K562 (cell line): ENCODE data around the gene COMTD1. TPM values are rescaled to one million over a fixed set of nuclear protein-coding genes. Genes with fewer than 3 reads are reported as not detected.
A peak's percentile ranks its signal among the peaks of the same experiment; 100 is the strongest.

Source experiments
- ATF7 ChIP-seq: fragments of 450-650 bp; IDR thresholded peaks from 2 replicates; pipeline ENCODE4 v1.7.1; 2014; ENCODE audit warnings: mild to moderate bottlenecking, moderate library complexity
- BRD9 ChIP-seq: fragments of 450-650 bp; IDR thresholded peaks from 2 replicates; pipeline ENCODE4 v1.6.1; 2018; ENCODE audit warnings: low read depth; ENCODE audit not compliant: partially characterized antibody
- CBFA2T2 ChIP-seq: fragments of 450-650 bp; conservative IDR thresholded peaks from 2 replicates; pipeline ENCODE4 v1.6.1; 2017; ENCODE audit warnings: mild to moderate bottlenecking
- COPS2 ChIP-seq: fragments of 450-650 bp; conservative IDR thresholded peaks from 2 replicates; pipeline ENCODE4 v1.6.1; 2016; ENCODE audit warnings: mild to moderate bottlenecking, moderate library complexity
- CTCFL ChIP-seq: IDR thresholded peaks from 2 replicates; pipeline ENCODE4 v1.6.1; 2011; ENCODE audit warnings: borderline replicate concordance, low read depth, mild to moderate bottlenecking, moderate library complexity, low read length; ENCODE audit not compliant: insufficient read depth, poor library complexity, severe bottlenecking
- CXXC5 ChIP-seq: fragments of 250-450 bp; sonication (Bioruptor Pico); IDR thresholded peaks from 2 replicates; pipeline ENCODE4 v1.8.0; 2022; ENCODE audit warnings: inconsistent platforms, mild to moderate bottlenecking, moderate library complexity
- EHMT2 ChIP-seq: fragments of 450-650 bp; IDR thresholded peaks from 2 replicates; pipeline ENCODE4 v1.6.1; 2018; ENCODE audit warnings: antibody characterized with exemption
- ELF4 ChIP-seq: fragments of 450-650 bp; formaldehyde crosslinking; IDR thresholded peaks from 2 replicates; pipeline ENCODE4 v1.4.0; 2022; ENCODE audit warnings: missing genetic modification characterization
- FOSL1 ChIP-seq: fragments of 200-800 bp; sonication (Bioruptor generic); conservative IDR thresholded peaks from 2 replicates; pipeline ENCODE4 v1.6.1; 2016; ENCODE audit warnings: missing genetic modification characterization, missing compliant biosample characterization
- HNRNPLL ChIP-seq: fragments of 200-400 bp; formaldehyde crosslinking; IDR thresholded peaks from 2 replicates; pipeline ENCODE4 v1.6.1; 2017; ENCODE audit warnings: low read length, low read depth, mild to moderate bottlenecking; ENCODE audit not compliant: poor library complexity, severe bottlenecking
- ILK ChIP-seq: fragments of 450-650 bp; IDR thresholded peaks from 2 replicates; pipeline ENCODE4 v1.6.1; 2016; ENCODE audit warnings: missing genetic modification characterization, low read depth, mild to moderate bottlenecking, missing compliant biosample characterization, moderate library complexity, borderline replicate concordance
- LEF1 ChIP-seq: fragments of 450-650 bp; IDR thresholded peaks from 2 replicates; pipeline ENCODE4 v1.6.1; 2016; ENCODE audit warnings: mild to moderate bottlenecking
- MAZ ChIP-seq, 2 experiments: fragments of 450-650 bp in 1 of 2; sonication (generic) in 1 of 2; formaldehyde crosslinking; IDR thresholded peaks in 1 of 2; conservative IDR thresholded peaks in 1 of 2; 2 replicates each; pipeline versions ENCODE4 v1.4.0 to v1.5.0; 2020; ENCODE audit warnings: mild to moderate bottlenecking in 1 of 2, missing genetic modification reagents in 1 of 2
- SIN3B ChIP-seq: fragments of 450-650 bp; IDR thresholded peaks from 2 replicates; pipeline ENCODE4 v1.6.1; 2017; ENCODE audit warnings: low read depth, mild to moderate bottlenecking, moderate library complexity
- U2AF1 ChIP-seq: fragments of 200-400 bp; formaldehyde crosslinking; optimal IDR thresholded peaks from 2 replicates; pipeline ENCODE3; 2017; ENCODE audit warnings: mild to moderate bottlenecking, low read depth, low read length, moderate library complexity
- WHSC1 ChIP-seq: IDR thresholded peaks from one replicate; pipeline ENCODE4 v1.6.1; 2012; ENCODE audit warnings: low read length, control low read depth, inconsistent platforms
- ZNF282 ChIP-seq: sonication (generic); formaldehyde crosslinking; IDR thresholded peaks from 2 replicates; pipeline ENCODE4 v1.8.1; 2023; ENCODE audit warnings: missing genetic modification reagents
- ZNF431 ChIP-seq: sonication (generic); formaldehyde crosslinking; IDR thresholded peaks from 2 replicates; pipeline ENCODE4 v1.8.0; 2022; ENCODE audit warnings: mild to moderate bottlenecking, missing genetic modification reagents
- polyA plus RNA-seq, 8 experiments: library from polyadenylated mRNA; depleted of rRNA in 4 of 8; stranded (reverse) in 5 of 8; unstranded in 3 of 8; fragments of >200 nt; fragmentation: Nextera tagmentation in 2 of 8; fragmentation: Illumina TruSeq in 1 of 8; extraction: Ambion mirVana in 2 of 8; extraction: Trizol in 1 of 8; gene quantifications; 2 replicates each; pipeline versions ENCODE4 v1.2.1 to v1.2.3, GENCODE V29; 2011 to 2014; ENCODE audit warnings: inconsistent platforms in 1 of 8, missing spikeins in 1 of 8
- total RNA-seq, 7 experiments: library from RNA; depleted of rRNA in 6 of 7; stranded (reverse); fragments of >200 nt in 6 of 7; fragmentation: Illumina TruSeq in 2 of 7; extraction: Trizol in 2 of 7; gene quantifications; 2 replicates each; pipeline versions ENCODE4 v1.2.1 to v1.2.3, GENCODE V29; 2011 to 2021; ENCODE audit warnings: low replicate concordance in 1 of 7
- TF ChIP-seq, protein P1 (sequence below): IDR thresholded peaks from 3 replicates; pipeline ENCODE4 v1.6.1; 2011; ENCODE audit warnings: borderline replicate concordance, mild to moderate bottlenecking; ENCODE audit not compliant: insufficient read length, insufficient read depth
- TF ChIP-seq, protein P2 (sequence below): fragments of 450-650 bp; IDR thresholded peaks from 2 replicates; pipeline ENCODE4 v1.6.1; 2018; ENCODE audit not compliant: partially characterized antibody

Gene COMTD1
- total and polyA plus RNA-seq, 9 of the 15 experiments (the other 6 are each of a cell fraction or from before 2014, with no cell fraction given) = 0.41 to 112 (median 13.7) TPM

GRCh38 chr10:75210282-75211006, 25.3 kb downstream of the COMTD1 start, which contains the start of gene VDAC2 (continued):
- TF ChIP-seq CTCFL (no peak), FOSL1 (tag) (peak; percentile 27), SIN3B (peak; percentile 91), U2AF1 (peak; percentile 98), WHSC1 (no peak), CBFA2T2 (no peak), MAZ (CRISPR knock-in tag; conservative IDR thresholded peaks at IDR 0.05 in 1 of 2, IDR thresholded peaks at IDR 0.05 in 1 of 2) (peak; percentile 97 to 99), BRD9 (peak; percentile 19), LEF1 (peak; percentile 28; the same call in 1 of the 2 replicates), ILK (no peak), CXXC5 (CRISPR knock-in tag) (peak; percentile 91), ZNF431 (CRISPR knock-in tag) (no peak; the same call in 1 of the 2 replicates), COPS2 (no peak), ATF7 (peak; percentile 82; the same call in 1 of the 2 replicates), ZNF282 (CRISPR knock-in tag) (no peak), HNRNPLL (peak; percentile 91), ELF4 (peak; percentile 91), EHMT2 (no peak)
- TF ChIP-seq, protein P1, sequence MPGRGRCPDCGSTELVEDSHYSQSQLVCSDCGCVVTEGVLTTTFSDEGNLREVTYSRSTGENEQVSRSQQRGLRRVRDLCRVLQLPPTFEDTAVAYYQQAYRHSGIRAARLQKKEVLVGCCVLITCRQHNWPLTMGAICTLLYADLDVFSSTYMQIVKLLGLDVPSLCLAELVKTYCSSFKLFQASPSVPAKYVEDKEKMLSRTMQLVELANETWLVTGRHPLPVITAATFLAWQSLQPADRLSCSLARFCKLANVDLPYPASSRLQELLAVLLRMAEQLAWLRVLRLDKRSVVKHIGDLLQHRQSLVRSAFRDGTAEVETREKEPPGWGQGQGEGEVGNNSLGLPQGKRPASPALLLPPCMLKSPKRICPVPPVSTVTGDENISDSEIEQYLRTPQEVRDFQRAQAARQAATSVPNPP = no peak
- TF ChIP-seq, protein P2, sequence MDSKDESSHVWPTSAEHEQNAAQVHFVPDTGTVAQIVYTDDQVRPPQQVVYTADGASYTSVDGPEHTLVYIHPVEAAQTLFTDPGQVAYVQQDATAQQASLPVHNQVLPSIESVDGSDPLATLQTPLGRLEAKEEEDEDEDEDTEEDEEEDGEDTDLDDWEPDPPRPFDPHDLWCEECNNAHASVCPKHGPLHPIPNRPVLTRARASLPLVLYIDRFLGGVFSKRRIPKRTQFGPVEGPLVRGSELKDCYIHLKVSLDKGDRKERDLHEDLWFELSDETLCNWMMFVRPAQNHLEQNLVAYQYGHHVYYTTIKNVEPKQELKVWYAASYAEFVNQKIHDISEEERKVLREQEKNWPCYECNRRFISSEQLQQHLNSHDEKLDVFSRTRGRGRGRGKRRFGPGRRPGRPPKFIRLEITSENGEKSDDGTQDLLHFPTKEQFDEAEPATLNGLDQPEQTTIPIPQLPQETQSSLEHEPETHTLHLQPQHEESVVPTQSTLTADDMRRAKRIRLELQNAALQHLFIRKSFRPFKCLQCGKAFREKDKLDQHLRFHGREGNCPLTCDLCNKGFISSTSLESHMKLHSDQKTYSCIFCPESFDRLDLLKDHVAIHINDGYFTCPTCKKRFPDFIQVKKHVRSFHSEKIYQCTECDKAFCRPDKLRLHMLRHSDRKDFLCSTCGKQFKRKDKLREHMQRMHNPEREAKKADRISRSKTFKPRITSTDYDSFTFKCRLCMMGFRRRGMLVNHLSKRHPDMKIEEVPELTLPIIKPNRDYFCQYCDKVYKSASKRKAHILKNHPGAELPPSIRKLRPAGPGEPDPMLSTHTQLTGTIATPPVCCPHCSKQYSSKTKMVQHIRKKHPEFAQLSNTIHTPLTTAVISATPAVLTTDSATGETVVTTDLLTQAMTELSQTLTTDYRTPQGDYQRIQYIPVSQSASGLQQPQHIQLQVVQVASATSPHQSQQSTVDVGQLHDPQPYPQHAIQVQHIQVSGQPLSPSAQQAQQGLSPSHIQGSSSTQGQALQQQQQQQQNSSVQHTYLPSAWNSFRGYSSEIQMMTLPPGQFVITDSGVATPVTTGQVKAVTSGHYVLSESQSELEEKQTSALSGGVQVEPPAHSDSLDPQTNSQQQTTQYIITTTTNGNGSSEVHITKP = no peak
